Measurements from ENCODE around the gene FRY.

The FRY gene

GRCh38 chr13:32086366-32086765 lies 54.8 kb downstream of the FRY start:
- DNase-seq (ENCODE audit: low spot score): no peak

GRCh38 chr13:32086791-32087441 lies 55.3 kb downstream of the FRY start:
- DNase-seq (ENCODE audit: low spot score): no peak

GRCh38 chr13:32087955-32088747 lies 56.6 kb downstream of the FRY start:
- no peak for DNase-seq (ENCODE audit: low spot score)

GRCh38 chr13:32092496-32092895 lies 60.9 kb downstream of the FRY start:
- no peak for DNase-seq (ENCODE audit: low spot score)

- DNase-seq (ENCODE audit: low spot score): no peak
Measured at GRCh38 chr13:32093006-32093405, 61.4 kb downstream of the FRY start.

- no peak for DNase-seq (ENCODE audit: low spot score)
Measured at GRCh38 chr13:32098272-32098671, 66.7 kb downstream of the FRY start.

GRCh38 chr13:32105653-32106313 lies 74.2 kb downstream of the FRY start:
- no peak for DNase-seq (ENCODE audit: low spot score)

GRCh38 chr13:32107474-32107873 lies 75.9 kb downstream of the FRY start:
- no peak for DNase-seq (ENCODE audit: low spot score)

- DNase-seq (ENCODE audit: low spot score): no peak
Measured at GRCh38 chr13:32107973-32108372, 76.4 kb downstream of the FRY start.

- no peak for DNase-seq (ENCODE audit: low spot score)
Measured at GRCh38 chr13:32113532-32113931, 82.0 kb downstream of the FRY start.

GRCh38 chr13:32114284-32114950 lies 82.8 kb downstream of the FRY start:
- no peak for DNase-seq (ENCODE audit: low spot score)

GRCh38 chr13:32115066-32115465 lies 83.5 kb downstream of the FRY start:
- DNase-seq (ENCODE audit: low spot score): no peak

- no peak for DNase-seq (ENCODE audit: low spot score)
Measured at GRCh38 chr13:32116210-32116609, 84.6 kb downstream of the FRY start.

- no peak for DNase-seq (ENCODE audit: low spot score)
Measured at GRCh38 chr13:32117001-32117400, 85.4 kb downstream of the FRY start.

- DNase-seq (ENCODE audit: low spot score): no peak
Measured at GRCh38 chr13:32117701-32118100, 86.1 kb downstream of the FRY start.

- DNase-seq (ENCODE audit: low spot score): no peak
Measured at GRCh38 chr13:32121316-32121715, 89.7 kb downstream of the FRY start.

- no peak for DNase-seq (ENCODE audit: low spot score)
Measured at GRCh38 chr13:32124743-32125142, 93.2 kb downstream of the FRY start.

- DNase-seq (ENCODE audit: low spot score): no peak
Measured at GRCh38 chr13:32125221-32125689, 93.7 kb downstream of the FRY start.

- no peak for DNase-seq (ENCODE audit: low spot score)
Measured at GRCh38 chr13:32125751-32126150, 94.2 kb downstream of the FRY start.

GRCh38 chr13:32126278-32126677 lies 94.7 kb downstream of the FRY start:
- no peak for DNase-seq (ENCODE audit: low spot score)

- DNase-seq (ENCODE audit: low spot score): no peak
Measured at GRCh38 chr13:32126756-32127155, 95.2 kb downstream of the FRY start.

GRCh38 chr13:32127691-32128090 lies 96.1 kb downstream of the FRY start:
- DNase-seq (ENCODE audit: low spot score): no peak

Data from germinal center (tissue), 1 donor.